HG02840 (cell line): ENCODE measurements around the gene NLRP12.
"Not testable (repeated sequence)": the region's sequence is repeated elsewhere in the genome, so short reads cannot be mapped to it uniquely, and the experiment has no call there.

Experiments used
- ATAC-seq: cut with Tn5 transposase; IDR thresholded peaks from one replicate; pipeline ENCODE4 v1.9.1; 2021; ENCODE audit warnings: mild to moderate bottlenecking, moderate library complexity, moderate number of reproducible peaks; ENCODE audit not compliant: unreplicated experiment, low FRiP score

NLRP12 gene

DNA sequence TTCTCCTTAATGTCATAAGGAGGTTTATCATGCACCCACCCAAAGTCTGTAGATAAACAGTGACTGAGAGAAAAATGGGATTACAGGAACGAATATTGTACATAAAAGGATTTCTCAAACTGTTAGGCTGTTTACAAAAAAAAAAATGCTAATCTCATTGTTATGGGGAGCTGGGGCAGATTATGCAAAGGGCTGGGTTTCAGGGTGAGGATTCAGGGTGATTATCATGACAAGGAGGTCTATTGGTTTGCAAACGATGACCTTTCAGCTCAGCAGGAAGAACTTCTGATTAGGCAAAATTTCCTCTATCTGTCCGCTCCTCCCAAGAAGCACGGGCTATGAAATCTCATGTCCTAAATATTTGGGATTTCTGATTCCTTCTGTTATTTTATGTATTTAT, 41.4 kb downstream of the NLRP12 start:
- ATAC-seq: no peak

GRCh38 chr19:53781332-53781731, 42.8 kb downstream of the NLRP12 start:
- not testable (repeated sequence) for ATAC-seq

- ATAC-seq: no peak
Measured at GRCh38 chr19:53780506-53780905, 43.6 kb downstream of the NLRP12 start.

DNA sequence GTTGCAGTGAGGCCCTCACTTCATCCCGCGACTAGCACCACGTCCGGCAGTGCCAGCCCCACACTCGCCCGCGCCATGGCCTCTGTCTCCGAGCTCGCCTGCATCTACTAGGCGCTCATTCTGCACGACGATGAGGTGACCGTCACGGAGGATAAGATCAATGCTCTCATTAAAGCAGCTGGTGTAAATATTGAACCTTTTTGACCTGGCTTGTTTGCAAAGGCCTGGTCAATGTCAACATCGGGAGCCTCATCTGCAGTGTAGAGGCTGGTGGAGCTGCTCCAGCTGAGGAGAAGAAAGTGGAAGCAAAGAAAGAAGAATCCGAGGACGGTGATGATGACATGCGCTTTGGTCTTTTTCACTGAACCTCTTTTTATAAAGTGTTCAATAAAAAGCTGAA, 48.6 kb downstream of the NLRP12 start:
- no peak for ATAC-seq

DNA sequence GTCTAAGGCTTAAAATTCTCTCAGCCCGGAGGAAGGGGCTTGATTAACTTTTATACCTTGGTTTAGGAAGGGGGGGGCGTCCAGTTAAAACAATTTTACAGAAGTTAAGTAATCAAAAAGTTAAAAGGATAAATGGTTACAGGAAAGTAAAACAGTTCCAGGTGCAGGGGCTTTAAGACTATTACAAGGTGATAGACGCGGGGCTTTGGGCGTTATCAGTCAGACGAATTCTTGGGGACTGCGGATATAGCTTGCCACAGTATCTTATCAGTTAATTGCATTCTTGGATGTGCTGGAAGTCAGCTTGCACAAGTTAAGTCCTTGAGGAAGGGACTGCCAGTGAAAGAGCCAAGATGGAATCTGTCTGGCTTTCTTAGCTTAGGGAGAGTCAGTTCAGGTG, 49.6 kb downstream of the NLRP12 start:
- not testable (repeated sequence) for ATAC-seq

DNA sequence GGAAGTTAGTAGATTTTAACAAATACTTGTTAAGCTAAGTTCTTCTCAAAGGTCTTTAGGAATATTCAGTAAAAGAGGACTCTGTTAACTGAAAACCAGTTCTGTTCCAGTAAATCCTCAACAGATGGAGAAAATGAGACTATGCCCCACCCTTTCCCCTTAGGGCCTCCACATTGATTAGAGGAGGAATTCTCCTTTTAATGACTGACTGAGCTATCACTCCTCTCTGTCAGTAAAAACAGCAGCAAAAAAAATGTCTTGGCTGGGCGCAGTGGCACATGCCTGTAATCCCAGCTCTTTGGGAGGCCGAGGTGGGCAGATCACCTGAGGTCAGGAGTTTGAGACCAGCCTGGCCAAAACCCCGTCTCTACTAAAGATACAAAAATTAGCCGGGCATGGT, 50.1 kb downstream of the NLRP12 start:
- ATAC-seq: no peak

DNA sequence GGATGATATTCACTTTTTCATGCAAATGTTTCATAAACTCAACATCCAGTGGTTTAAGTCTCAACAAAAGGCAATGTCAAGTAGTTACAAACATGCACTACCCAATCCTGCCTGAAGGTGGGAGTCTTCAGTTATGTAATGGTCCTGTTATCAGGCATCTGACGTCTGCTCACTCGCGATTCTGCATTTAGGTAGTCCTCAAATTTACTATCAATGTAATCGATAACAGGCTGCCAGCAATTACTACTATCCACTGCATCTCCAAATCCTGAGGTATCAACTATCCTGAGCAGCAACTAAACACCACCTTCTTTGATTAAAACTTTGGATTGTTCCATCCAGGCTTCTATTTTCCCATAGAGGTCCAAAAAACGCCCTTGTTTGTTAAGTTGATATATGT, 51.2 kb downstream of the NLRP12 start:
- no peak for ATAC-seq

GRCh38 chr19:53771144-53771543, 53.0 kb downstream of the NLRP12 start:
- no peak for ATAC-seq

DNA sequence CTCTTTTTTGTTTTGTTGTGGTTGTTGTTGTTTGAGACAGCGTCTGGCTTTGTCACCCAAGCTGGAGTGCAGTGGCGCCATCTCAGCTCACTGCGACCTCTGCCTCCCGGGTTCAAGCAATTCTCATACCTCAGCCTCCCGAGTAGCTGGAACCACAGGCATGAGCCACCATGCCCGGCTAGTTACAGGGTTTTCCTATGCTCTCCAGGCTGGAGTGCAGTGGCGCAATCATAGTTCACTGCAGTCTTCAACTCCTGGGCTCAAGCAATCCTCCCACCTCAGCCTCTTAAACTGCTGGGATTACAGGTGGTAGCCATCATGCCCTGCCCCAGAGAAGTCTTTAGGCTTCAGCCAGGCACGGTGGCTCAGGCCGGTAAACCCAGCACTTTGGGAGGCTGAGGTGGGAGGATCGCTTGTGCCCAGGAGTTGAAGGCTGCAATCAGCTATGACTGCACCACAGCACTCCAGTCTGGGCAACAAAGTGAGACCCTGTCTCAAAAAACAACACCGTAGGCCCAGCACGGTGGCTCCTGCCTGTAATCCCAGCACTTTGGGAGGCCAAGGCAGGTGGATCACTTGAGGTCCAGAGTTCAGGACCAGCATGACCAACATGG, 54.3 kb downstream of the NLRP12 start:
- ATAC-seq: not testable (repeated sequence)

- no peak for ATAC-seq
Measured at GRCh38 chr19:53768401-53768800, 55.7 kb downstream of the NLRP12 start.

- ATAC-seq: not testable (repeated sequence)
Measured at GRCh38 chr19:53758991-53759390, 65.1 kb downstream of the NLRP12 start.
